ENCODE measurements around the gene FERMT3.

FERMT3 gene

GRCh38 chr11:64267207-64267945, 60.9 kb downstream of the FERMT3 start:
- no peak for DNase-seq

- DNase-seq, result peak; percentile 30
These were observed 61.7 kb downstream of the FERMT3 start for GRCh38 chr11:64268025-64268892.

- DNase-seq, result no peak
These were observed 62.5 kb downstream of the FERMT3 start for GRCh38 chr11:64268893-64269539.

- peak; percentile 99 for DNase-seq
These were observed 63.2 kb downstream of the FERMT3 start for GRCh38 chr11:64269540-64270220.

Data from T1000 (cell line).